Measurements from ENCODE around the gene HMGCS2. TPM values are rescaled to one million over a fixed set of nuclear protein-coding genes. Genes with fewer than 3 reads are reported as not detected.

HMGCS2 gene
- total and polyA plus RNA-seq, 7 donors = 0.10 to 55.2 (median 14.1) TPM

DNA sequence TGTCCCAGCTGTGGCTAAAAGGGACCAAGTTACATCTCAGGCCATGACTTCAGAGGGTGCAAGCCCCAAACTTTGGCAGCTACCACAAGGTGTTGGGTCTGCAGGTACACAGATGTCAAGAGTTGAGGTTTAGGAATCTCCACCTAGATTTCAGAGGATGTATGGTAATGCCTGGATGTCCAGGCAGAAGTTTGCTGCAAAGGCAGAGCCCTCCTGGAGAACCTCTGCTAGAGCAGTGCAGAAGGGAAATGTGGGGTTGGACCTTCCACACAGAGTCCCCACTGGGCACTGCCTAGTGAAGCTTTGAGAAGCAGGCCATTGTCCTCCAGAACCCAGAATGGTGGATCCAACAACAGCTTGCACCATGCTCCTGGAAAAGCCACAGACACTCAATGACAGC, 67.0 kb downstream of the HMGCS2 start:
- Histone ChIP-seq H3K9me3 (peaks cover 3% of the 10 kb centered on the region), H3K36me3 (ENCODE audit: insufficient read depth in 1 of 2, low read depth in 1 of 2) (no peaks in the 10 kb centered on the region), H3K27me3 (ENCODE audit: insufficient read depth in 3 of 3, low read length in 2 of 3) (peaks cover 0 to 2% (median 0%) of the 10 kb centered on the region in 3 donors), H3K4me1 (no peaks in the 10 kb centered on the region), H3K4me3 (no peak overlapping the region), H3K27ac (no peak overlapping the region)
- no peak for DNase-seq
- TF ChIP-seq CTCF (IDR thresholded peaks at IDR 0.05) = no peak
- intact Hi-C loops (cut with DNase I) = no loop called here
- no peak for ATAC-seq

DNA sequence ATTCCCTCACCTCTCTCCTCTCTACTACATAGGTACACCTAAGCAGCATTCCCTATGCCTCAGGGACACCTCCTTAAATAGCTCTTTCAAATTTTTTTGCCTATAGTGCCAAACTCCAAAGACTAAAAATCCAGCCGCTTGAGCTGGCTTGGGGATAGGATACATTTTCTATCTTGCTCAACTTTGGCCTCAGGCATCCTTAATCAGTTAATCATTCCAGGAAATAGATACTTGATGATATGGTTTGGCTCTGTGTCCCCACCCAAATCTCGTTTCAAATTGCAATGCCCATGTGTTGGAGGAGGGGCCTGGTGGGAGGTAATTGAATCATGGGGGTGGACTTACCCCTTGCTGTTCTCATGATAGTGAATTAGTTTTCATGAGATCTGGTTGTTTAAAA, 68.4 kb downstream of the HMGCS2 start:
- no peak for DNase-seq
- H3K27ac ChIP-seq = no peak overlapping the region
- intact Hi-C loops (cut with DNase I) = no loop called here

More for the DNA sequence above, 68.4 kb downstream of the HMGCS2 start:
- no peak for ATAC-seq
- Histone ChIP-seq H3K4me3 (no peak overlapping the region), H3K27me3 (ENCODE audit: insufficient read depth in 3 of 3, low read length in 2 of 3) (peaks cover 0 to 2% (median 0%) of the 10 kb centered on the region in 3 donors), H3K4me1 (no peaks in the 10 kb centered on the region), H3K9me3 (peaks cover 3% of the 10 kb centered on the region), H3K36me3 (ENCODE audit: insufficient read depth in 1 of 2, low read depth in 1 of 2) (no peaks in the 10 kb centered on the region)
- WGBS, 3 donors = 68 to 71% (median 69%) methylated on average over 2 of the region's 2 CpGs
- no peak for TF ChIP-seq CTCF (IDR thresholded peaks at IDR 0.05)

Other genes with a start within 250 kb of the HMGCS2 start
- 1 to 10 TPM; 2.9 to 4.9 (median 3.9) TPM for gene ZNF697, start 120.6 kb downstream of the HMGCS2 start, total RNA-seq
- 1 to 10 TPM; 1.3 to 2.2 (median 2.0) TPM for gene ZNF697, start 120.6 kb downstream of the HMGCS2 start, polyA plus RNA-seq
- 1 to 10 TPM; 1.3 to 5.1 (median 3.6) TPM for gene PHGDH, start 57.0 kb downstream of the HMGCS2 start, total RNA-seq
- 1 to 10 TPM; 1.4 to 3.1 (median 2.7) TPM for gene PHGDH, start 57.0 kb downstream of the HMGCS2 start, polyA plus RNA-seq
- gene REG4, start 42.6 kb upstream of the HMGCS2 start, total RNA-seq = not detected
- gene REG4, start 42.6 kb upstream of the HMGCS2 start, polyA plus RNA-seq = under 1 TPM in 1 of 3 donors, not detected in 2; 0.10 TPM
- not detected for gene ADAM30, start 127.6 kb upstream of the HMGCS2 start, total RNA-seq
- not detected for gene ADAM30, start 127.6 kb upstream of the HMGCS2 start, polyA plus RNA-seq

Measured in psoas muscle (tissue), 8 donors.